Psoas muscle (tissue), 8 donors: Measurements from ENCODE around the gene PXYLP1. TPM values are rescaled to one million over a fixed set of nuclear protein-coding genes. Genes with fewer than 3 reads are reported as not detected.
"Not testable (repeated sequence)": the region's sequence is repeated elsewhere in the genome, so short reads cannot be mapped to it uniquely, and the experiment has no call there.

Experiments
- ATAC-seq, 4 donors: fragments of 200-7000 bp; cut with Tn5 transposase; one replicate each; pipeline ENCODE4 v1.9.1; 2020; ENCODE audit warnings: moderate library complexity in 3 of 4, mild to moderate bottlenecking in 2 of 4
- DNase-seq, 2 donors: peaks; one replicate each; pipeline ENCODE4 v3.0.0-alpha.2; 2020
- H3K27ac ChIP-seq: fragments of 200-600 bp; one replicate; pipeline ENCODE4 v1.8.0; 2022
- H3K27me3 ChIP-seq, 3 donors: fragments of 200-600 bp in 1 of 3; one replicate each; pipeline versions ENCODE4 v1.6.1 to v1.8.0; 2013 to 2022; ENCODE audit warnings: low read length in 2 of 3, mild to moderate bottlenecking in 2 of 3, moderate library complexity in 1 of 3; ENCODE audit not compliant: insufficient read depth in 3 of 3
- H3K36me3 ChIP-seq, 2 donors: fragments of 200-600 bp in 1 of 2; one replicate each; pipeline versions ENCODE4 v1.6.1 to v1.8.0; 2013 to 2022; ENCODE audit warnings: low read depth in 1 of 2, mild to moderate bottlenecking in 1 of 2, moderate library complexity in 1 of 2; ENCODE audit not compliant: insufficient read depth in 1 of 2
- H3K4me1 ChIP-seq: fragments of 200-600 bp; one replicate; pipeline ENCODE4 v1.8.0; 2022
- H3K4me3 ChIP-seq: fragments of 200-600 bp; one replicate; pipeline ENCODE4 v1.8.0; 2022; ENCODE audit warnings: mild to moderate bottlenecking
- H3K9me3 ChIP-seq: fragments of 200-600 bp; one replicate; pipeline ENCODE4 v1.8.0; 2022
- CTCF ChIP-seq: fragments of 200-600 bp; IDR thresholded peaks from one replicate; pipeline ENCODE4 v1.8.0; 2022; ENCODE audit warnings: antibody characterized with exemption
- WGBS, 3 donors: extraction: QIAGEN DNeasy Blood & Tissue Kit; methylation state at CpG; one replicate each; pipeline versions ENCODE4 v1.1.6 to v1.1.7; 2013; 5-methylcytosine and 5-hydroxymethylcytosine counted together
- intact Hi-C, 2 donors: fragments of 100-400 bp; cut with DNase I; formaldehyde crosslinking; loops; one replicate each; pipeline versions ENCODE4 v1.11.0 to v1.14.2; 2022
- polyA plus RNA-seq, 3 donors: library from polyadenylated mRNA; stranded (reverse); fragments of 200-250 nt; gene quantifications; one replicate each; pipeline ENCODE4 v1.2.3, GENCODE V29; 2013
- total RNA-seq, 4 donors: library from RNA; stranded (reverse); fragmentation: NEBNext Ultra II Directional in 2 of 4; extraction: Animal tissue kit (Norgen Biotek cat#: 25700) in 2 of 4; gene quantifications; one replicate each; pipeline versions ENCODE4 v1.2.1 to v1.2.4, GENCODE V29; 2021 to 2023
- donor health status: healthy with polysubstance abuse.
- donor health status: DM: no; HTN: no; CAD: no; lungs with moderate emphysema.
- donor health status: Bipolar disorder and iron deficiency.
- donor health status: healthy.
- donor health status: DM: yes; HTN: yes; CAD: no.
- donor health status: DM: no; HTN: no; CAD: no.
- donor health status: DM: no; HTN: no; CAD: no.
- donor health status: DM: yes; HTN: yes; CAD: no.

The PXYLP1 gene
- total and polyA plus RNA-seq, 7 donors, result 0.83 to 6.8 (median 1.8) TPM

DNA sequence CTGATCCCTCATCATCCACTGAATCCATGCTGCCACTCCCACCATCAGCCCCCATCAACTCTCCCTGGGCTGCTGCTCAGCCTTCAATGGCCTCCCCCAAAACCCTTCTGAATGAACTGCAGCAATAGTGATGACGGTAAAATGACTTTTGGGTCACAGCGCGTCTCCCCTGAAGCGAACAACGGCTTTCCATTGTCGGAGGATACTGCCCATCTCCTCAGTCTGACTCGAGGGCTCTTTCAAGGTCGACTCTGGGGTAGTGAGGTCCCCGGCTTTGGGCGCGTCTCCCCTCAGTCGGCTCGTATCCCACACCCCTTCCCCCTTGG lies 79.5 kb downstream of the PXYLP1 start:
- peak in 1 of 4 donors; percentile 5 for ATAC-seq
- intact Hi-C loops, result loop anchor here (2.0 to 5.0 kb wide), 4 partner anchors 46 to 146 kb away; partner anchors contain the start of gene ZBTB38 (in 1 of the 2)
- Histone ChIP-seq H3K4me3 (peak overlapping the region; percentile 88), H3K27me3 (no peaks in the 10 kb centered on the region), H3K36me3 (no peaks in the 10 kb centered on the region), H3K9me3 (no peaks in the 10 kb centered on the region), H3K4me1 (no peaks in the 10 kb centered on the region), H3K27ac (peak overlapping the region; percentile 86)
- no peak for TF ChIP-seq CTCF
- 5 to 16% (median 9%) methylated on average over 13 of the region's 13 CpGs for WGBS, 3 donors
- DNase-seq, result no peak

DNA sequence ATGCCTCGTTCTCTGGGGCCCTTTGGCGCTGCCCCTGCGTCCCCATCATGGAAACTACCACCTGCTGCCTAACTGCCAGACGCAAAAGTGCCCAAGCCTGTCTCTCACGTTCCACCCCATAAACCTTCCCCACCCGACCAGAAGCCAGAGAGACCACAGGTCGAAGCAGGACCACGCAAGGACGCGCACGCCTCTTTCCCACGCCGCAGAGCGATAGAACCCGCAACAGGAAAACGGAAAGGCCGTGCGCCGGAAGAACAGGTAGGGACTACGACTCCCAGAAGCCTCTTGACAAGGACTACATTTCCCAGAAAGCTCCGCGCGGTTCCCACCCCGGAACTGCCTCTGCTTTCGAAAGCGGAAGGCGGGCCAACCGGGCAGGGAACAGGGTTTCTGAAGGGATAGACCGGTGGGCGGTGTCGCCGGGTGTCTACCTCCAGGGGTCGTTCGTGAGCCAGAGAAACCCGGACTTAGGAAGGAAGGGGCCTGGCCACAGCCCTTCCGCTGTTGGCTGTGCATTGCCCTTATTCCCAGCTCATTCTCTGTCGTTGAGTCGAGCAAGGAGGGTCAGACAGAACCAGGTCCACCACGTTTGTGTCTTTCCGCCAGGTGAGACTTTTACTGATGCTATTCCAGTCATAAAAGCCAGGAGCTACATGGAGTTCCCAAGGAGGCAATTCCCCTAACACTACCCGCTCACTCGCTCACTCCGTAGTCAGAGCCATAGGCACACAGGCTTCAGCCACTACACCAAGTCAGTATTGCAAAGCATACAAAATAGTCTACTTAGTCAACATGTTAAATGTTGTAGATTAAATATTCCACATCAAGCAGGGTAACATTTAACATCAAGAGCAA lies 80.1 kb downstream of the PXYLP1 start:
- DNase-seq, result peak; percentile 98 to 99
- WGBS, 3 donors, result 3 to 5% (median 4%) methylated on average over 43 of the region's 43 CpGs

DNA sequence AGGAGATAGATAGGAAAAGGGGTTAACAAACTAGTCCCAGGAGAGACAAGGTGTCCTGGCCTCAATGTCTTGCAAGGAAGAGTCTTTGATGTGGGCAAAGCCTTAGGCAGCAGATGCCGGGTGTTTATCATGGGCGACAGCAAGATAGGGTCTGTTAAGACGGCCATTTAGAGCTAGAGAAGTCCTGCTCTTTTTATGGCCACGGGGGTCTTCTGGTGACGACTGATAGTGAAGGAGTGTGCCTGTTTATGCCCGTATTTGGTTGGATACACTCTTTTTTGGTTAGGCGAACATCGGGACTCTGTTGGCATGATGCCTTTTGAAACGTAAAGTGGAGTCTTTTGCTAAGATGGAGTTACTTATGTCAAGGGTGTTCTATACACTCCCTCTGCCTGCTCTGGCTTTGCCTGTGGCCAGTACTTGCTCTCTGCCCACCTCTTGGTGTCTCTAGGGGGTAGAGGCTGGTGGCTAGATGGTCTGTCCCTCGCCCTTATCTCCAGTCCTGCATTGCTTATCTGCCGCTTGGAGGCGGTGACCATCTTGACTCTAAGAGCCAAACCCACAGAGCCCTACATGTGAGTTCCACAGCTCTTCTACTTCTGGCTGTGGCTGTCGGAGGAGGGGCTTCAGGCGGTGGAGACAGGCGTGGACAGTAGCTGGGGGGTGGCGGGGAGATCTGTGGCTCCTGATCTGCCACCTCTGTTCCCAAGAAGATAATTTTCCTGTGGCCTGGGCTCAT lies 80.9 kb downstream of the PXYLP1 start:
- Histone ChIP-seq H3K27me3 (no peaks in the 10 kb centered on the region), H3K9me3 (no peaks in the 10 kb centered on the region), H3K27ac (peak overlapping the region; percentile 86), H3K4me1 (no peaks in the 10 kb centered on the region), H3K4me3 (peak overlapping the region; percentile 88), H3K36me3 (no peaks in the 10 kb centered on the region)
- TF ChIP-seq CTCF, result no peak
- 87 to 88% (median 88%) methylated on average over 16 of the region's 16 CpGs for WGBS, 3 donors
- no peak for ATAC-seq
- no peak for DNase-seq
- intact Hi-C loops, result loop anchor here (5.0 kb wide), 3 partner anchors 45 to 145 kb away; partner anchors contain the start of gene ZBTB38 (in 1 of the 2)

More for the DNA sequence above, 80.1 kb downstream of the PXYLP1 start:
- Histone ChIP-seq H3K4me1 (no peaks in the 10 kb centered on the region), H3K4me3 (peak overlapping the region; percentile 88), H3K27me3 (no peaks in the 10 kb centered on the region), H3K36me3 (no peaks in the 10 kb centered on the region), H3K27ac (peak overlapping the region; percentile 86), H3K9me3 (no peaks in the 10 kb centered on the region)
- peak; percentile 97 to 100 (median 98) for ATAC-seq
- intact Hi-C loops, result loop anchor here (2.0 to 5.0 kb wide), 4 partner anchors 46 to 146 kb away; partner anchors contain the start of gene ZBTB38 (in 1 of the 2)
- peak; percentile 72 for TF ChIP-seq CTCF

GRCh38 chr3:141313093-141313683 lies 81.6 kb downstream of the PXYLP1 start:
- intact Hi-C loops, result loop anchor here (5.0 kb wide), 3 partner anchors 44 to 144 kb away; partner anchors contain the start of gene ZBTB38 (in 1 of the 2)
- 93 to 95% (median 95%) methylated on average over 10 of the region's 10 CpGs for WGBS, 3 donors
- Histone ChIP-seq H3K4me3 (no peak overlapping the region), H3K27ac (no peak overlapping the region), H3K27me3 (no peaks in the 10 kb centered on the region), H3K4me1 (no peaks in the 10 kb centered on the region), H3K9me3 (no peaks in the 10 kb centered on the region), H3K36me3 (no peaks in the 10 kb centered on the region)
- TF ChIP-seq CTCF, result no peak
- ATAC-seq, result no peak
- DNase-seq, result no peak

DNA sequence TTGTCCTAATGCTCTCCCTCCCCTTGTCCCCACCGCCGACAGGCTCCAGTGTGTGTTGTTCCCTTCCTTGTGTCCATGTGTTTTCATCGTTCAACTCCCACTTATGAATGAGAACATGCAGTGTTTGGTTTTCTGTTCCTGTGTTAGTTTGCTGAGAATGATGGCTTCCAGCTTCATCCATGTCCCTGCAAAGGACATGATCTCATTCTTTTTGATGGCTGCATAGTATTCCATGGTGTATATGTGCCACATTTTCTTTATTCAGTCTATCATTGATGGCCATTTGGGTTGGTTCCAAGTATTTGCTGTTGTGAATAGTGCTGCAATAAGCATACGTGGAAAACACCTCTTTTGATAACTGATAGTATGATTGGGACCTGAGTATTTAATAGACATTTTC lies 82.8 kb downstream of the PXYLP1 start:
- not testable (repeated sequence) for H3K4me1 ChIP-seq, H3K4me3 ChIP-seq, H3K36me3 ChIP-seq, H3K27ac ChIP-seq, H3K27me3 ChIP-seq, DNase-seq, ATAC-seq, H3K9me3 ChIP-seq
- 89 to 94% (median 89%) methylated on average over 4 of the region's 4 CpGs for WGBS, 3 donors
- intact Hi-C loops, result loop anchor here (5.0 kb wide), 3 partner anchors 43 to 143 kb away; partner anchors contain the start of gene ZBTB38 (in 1 of the 2)
